GM21717 (cell line): ENCODE data around the gene C3.
A peak's percentile ranks its signal among the peaks of the same experiment; 100 is the strongest.
"Not testable (repeated sequence)": the region's sequence is repeated elsewhere in the genome, so short reads cannot be mapped to it uniquely, and the experiment has no call there.

Source experiments
- ATAC-seq: cut with Tn5 transposase; IDR thresholded peaks from one replicate; pipeline ENCODE4 v1.9.1; 2021; ENCODE audit warnings: mild to moderate bottlenecking, moderate library complexity; ENCODE audit not compliant: unreplicated experiment

C3 gene

GRCh38 chr19:6693056-6693471, 27.4 kb downstream of the C3 start:
- ATAC-seq: no peak

DNA sequence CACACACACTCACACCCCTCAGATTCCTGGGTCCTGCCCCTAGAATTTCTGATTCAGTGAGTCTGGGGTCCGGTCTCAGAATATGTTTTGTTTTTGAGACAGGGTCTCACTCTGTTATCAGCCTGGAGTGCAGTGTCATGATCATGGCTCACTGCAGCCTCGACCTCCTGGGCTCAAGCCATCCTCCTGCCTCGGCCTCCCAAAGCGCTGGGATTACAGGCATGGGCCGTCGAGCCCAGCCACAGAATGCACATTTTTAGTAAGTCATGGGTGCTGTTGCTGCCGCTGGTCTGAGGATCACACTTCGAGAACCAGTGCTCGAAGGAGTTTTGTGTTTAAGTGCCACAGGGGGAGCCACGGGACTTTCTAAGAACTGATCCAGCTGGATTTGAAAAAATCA, 28.4 kb downstream of the C3 start:
- no peak for ATAC-seq

DNA sequence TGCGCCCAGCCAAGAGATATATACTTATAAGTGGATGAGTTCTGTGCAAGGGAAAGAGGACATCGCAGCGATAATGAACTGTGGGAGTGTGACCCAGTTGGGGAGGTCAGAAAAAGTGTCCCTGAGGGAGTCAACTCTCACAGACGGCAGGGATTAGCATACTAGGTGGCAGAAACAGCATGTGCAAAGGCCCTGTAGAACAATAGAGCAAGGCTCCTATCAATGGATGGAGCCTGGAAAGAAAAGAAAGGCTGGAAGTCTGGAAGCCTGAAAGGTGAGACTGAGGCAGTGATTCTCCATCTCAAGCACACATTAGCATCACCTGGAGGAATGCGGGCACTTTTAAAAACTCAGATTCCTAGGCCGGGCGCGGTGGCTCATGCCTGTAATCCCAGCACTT, 29.1 kb downstream of the C3 start:
- ATAC-seq: no peak

GRCh38 chr19:6690160-6690885, 30.1 kb downstream of the C3 start:
- no peak for ATAC-seq

DNA sequence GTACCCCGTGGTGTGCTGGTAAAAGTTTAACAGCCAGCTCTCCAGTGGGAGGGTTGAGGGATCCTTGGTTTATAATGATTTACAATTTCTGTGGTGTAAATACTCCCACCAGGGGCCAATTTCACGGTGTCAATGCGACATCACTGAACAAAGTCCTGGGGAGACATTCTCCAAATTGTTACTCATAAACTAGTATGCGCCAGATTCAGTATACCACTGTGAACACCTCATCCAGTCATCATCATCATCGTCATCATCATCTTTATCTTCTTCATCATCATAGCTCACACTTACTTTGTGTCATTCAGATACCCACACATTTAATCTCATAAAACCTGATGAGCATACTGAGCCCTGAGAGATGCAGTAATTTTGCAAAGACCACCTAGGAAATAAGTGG, 33.3 kb downstream of the C3 start:
- no peak for ATAC-seq

- ATAC-seq: no peak
Observed at GRCh38 chr19:6686628-6686975, 33.8 kb downstream of the C3 start.

DNA sequence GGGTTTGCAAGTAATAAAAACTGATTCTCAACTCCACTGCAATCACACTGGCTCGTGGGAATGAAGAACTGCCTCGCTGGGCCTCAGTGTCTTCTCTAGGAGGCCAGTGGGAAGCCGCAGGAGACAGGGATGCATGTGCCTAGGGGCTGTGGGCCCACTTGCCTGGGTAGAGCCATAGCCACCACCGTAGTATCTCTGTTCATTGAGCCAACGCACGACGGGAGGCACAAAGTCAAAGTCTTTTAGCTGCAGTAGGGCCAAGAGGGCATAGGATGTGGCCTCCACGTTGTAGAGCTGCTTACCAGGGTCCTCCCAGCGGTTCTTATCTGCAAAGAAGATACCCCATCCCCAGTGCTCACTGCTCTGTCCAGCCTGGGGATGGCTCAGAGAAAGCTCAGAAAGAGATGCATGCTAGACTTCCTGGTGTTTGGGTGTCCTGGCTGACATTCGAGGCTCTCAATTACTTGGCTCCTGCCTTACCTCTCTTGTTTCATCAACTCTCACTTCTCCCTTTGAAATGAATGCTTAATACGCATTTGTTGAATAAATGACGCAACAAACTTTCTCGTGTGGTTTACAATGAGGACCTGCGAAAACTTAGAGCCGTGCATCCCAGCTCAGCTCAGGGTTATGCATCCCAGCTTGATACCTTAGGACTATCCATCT, 34.4 kb downstream of the C3 start:
- no peak for ATAC-seq

DNA sequence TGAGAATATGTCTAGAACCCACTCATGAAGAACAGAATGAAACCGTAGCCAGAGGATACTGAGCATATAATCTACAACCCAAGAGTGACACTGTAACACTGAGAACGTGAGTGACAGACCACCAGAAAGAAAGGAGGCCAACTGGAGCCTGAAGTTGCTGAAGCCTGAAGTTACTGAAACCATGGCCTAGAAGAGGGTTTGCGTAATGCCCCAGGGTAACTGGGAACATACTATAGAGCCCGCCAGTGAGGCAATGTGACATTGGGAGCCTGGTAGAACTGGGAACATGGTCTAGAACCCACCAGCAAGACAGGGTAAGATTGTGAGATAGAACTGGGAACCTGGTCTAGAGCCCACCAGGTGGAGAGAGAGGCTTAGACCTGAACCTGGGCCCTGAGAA, 35.0 kb downstream of the C3 start:
- ATAC-seq: no peak

GRCh38 chr19:6683971-6684370, 36.5 kb downstream of the C3 start:
- ATAC-seq: no peak

GRCh38 chr19:6682607-6683128, 37.8 kb downstream of the C3 start:
- ATAC-seq: no peak

DNA sequence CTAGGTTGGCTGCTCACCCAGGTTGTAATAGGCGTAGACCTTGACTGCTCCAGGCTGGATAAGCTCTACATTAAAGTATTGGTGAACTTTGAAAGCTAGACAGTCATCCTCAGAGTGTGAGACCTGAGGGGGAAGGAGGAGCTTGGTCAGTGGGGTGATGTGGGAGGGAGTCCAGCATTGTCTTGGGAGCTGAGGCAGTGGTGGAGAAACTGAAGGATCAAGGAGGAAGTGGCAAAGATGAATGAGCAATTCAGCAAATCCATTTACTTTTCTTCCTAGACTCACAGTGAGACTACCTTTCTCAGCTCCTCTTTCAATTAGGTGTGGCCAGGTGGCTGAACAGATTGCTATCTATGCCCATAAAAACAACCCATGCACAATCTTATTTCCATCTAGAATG, 40.3 kb downstream of the C3 start:
- no peak for ATAC-seq

- no peak for ATAC-seq
Observed at GRCh38 chr19:6679139-6679538, 41.3 kb downstream of the C3 start.

GRCh38 chr19:6678690-6679109, 41.8 kb downstream of the C3 start:
- ATAC-seq: no peak

DNA sequence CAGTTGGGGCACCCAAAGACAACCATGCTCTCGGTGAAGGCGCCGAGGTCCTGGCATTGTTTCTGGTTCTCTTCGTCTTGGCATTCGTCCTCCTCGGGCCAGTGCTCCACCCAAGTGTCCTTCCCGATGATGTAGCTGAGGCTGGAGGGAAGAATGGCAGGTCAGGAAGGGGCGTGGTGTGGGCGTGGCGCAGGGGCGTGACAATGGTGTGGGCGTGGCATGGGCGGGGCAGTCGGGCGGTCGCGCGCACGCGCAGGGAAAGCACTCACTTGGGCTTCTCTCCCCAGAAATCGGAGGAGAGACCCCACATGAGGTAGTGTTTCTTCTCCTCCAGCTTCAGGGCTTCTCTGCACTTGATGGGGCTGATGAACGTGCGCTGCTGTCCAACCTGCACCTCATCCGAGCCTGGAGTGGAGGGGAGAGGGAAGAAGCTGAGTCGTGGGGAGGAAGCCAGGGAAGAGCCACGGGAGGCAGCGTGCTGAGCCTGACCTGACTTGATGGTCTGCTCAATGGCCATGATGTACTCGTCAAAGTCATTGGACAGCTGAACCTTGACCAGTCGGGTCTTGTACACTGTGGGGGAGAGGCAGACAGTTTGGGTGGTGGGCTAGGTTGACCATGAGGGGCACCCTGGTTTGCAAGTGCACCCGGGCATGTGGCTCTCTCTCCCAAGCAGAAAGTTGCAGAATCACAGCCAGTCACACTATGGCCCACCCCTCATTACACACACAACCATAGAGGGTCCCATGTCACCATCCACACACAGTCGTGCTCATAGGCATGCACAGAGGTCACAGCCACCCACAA, 42.4 kb downstream of the C3 start:
- ATAC-seq: no peak

DNA sequence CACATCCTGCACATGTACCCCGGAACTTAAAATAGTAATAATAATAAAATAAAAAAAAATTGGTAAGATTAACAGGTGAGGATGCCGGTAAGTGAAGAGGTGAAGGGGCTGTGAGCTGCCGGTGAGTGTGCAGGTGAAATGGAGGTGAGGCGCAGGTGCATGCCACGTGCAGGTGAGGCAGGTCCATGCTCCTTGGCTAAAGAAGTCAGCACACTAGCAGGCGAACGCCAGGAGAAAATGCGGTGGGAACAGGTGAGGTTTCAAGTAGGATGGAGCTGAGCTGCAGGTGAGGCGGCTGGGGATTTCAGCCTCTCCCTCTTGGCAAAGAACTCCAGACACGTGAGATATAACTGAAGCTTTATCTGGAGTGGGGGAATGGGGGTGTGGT, 43.0 kb downstream of the C3 start:
- ATAC-seq: no peak

DNA sequence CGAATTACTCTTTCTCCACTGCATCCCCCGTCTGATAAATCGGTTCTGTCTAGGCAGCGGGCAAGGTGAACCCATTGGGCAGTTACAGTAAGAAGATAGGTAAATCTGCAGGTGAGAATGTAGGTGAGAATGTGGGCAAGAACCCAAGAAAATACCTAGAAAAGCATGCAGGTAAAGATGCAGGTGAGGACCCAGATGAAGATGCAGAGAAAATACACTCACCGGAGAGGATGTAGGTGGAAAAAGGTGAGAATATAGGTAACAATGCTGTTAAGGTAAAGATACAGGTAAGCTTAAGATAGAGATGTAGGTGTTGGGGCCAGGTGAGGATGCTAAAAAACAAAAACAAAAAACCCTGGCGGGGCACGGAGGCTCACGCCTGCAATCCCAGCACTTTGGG, 44.2 kb downstream of the C3 start:
- ATAC-seq: no peak

- peak; percentile 38 for ATAC-seq
Observed at GRCh38 chr19:6674868-6675305, 45.6 kb downstream of the C3 start.

DNA sequence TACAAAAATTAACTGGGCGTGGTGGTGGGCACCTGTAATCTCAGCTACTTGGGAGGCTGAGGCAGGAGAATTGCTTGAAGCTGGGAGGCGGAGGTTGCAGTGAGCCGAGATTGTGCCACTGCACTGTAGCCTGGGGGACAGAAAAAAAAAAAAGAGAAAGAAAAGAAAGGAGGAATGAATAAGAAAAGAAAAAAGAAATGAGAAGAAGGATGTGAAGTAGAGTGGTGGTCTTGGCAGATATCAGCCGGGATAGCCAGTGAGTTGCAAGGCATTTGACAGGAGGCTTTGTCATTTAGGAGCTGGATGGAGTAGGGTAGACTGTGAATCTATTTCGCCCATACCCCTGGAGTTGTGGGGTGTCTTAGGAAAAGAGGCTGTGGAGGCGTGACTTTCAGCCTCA, 46.0 kb downstream of the C3 start:
- ATAC-seq: not testable (repeated sequence)

- no peak for ATAC-seq
Observed at GRCh38 chr19:6672693-6673290, 47.7 kb downstream of the C3 start.

DNA sequence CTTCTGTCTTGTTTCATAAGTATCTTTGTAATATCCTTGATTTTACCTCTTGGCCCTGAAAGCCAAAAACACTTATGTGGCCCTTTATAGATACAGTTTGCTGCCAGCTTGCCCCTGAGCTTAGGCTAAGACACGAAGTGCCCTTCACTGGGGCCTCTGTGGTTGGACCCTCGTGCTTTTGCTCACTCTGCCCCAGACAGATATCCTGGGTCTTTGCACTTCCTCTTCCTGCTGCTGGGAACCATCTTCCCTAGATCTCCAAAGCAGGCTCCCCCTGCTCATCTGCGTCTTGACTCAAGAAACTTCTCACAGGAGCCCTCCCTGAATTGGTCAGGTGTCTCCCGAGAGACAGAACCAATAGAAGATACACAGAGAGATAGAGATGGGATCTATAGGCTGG, 48.5 kb downstream of the C3 start:
- ATAC-seq: no peak

GRCh38 chr19:6668691-6669090, 51.8 kb downstream of the C3 start:
- ATAC-seq: no peak
